ENCODE measurements around the gene FCHO2. TPM values are rescaled to one million over a fixed set of nuclear protein-coding genes. Genes with fewer than 3 reads are reported as not detected.
"Not testable (repeated sequence)": the region's sequence is repeated elsewhere in the genome, so short reads cannot be mapped to it uniquely, and the experiment has no call there.

The FCHO2 gene
- total RNA-seq, 1 experiment from 2014 or later: 14.9 TPM

DNA sequence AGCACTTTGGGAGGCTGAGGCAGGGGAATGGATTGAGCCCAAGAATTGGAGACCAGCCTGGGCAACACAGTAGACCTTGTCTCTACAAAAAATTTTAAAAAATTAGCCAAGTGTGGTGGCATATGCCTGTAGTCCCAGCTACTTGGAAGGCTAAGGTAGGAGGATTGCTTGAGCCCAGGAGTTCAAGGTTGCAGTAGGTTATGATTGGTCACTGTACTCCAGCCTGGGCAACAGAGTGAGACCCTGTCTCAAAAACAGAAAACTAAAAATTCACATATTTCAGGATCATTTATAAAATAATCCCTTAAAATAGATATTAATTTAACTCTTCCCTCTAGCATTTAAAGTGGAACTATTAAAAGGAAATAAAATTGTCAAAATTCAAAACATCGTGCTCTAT lies 3.4 kb downstream of the FCHO2 start:
- Mint-ChIP-seq H3K4me1 (peaks cover 22% of the 10 kb centered on the region), H3K4me3 (no peak overlapping the region), H3K36me3 (no peaks in the 10 kb centered on the region), H3K27me3 (ENCODE audit: low read depth) (no peaks in the 10 kb centered on the region; the same call in 1 of the 2 replicates), H3K27ac (no peak overlapping the region), H3K9me3 (no peaks in the 10 kb centered on the region)
- POLR2A ChIA-PET: no interaction called here
- CTCF ChIA-PET: no interaction called here
- ATAC-seq (no peak), DNase-seq (ENCODE audit: low spot score) (no peak)
- no peak for TF ChIP-seq MXD4 (CRISPR knock-in tag; IDR thresholded peaks at IDR 0.05; ENCODE audit: borderline replicate concordance)
- TF ChIP-seq, protein P1, sequence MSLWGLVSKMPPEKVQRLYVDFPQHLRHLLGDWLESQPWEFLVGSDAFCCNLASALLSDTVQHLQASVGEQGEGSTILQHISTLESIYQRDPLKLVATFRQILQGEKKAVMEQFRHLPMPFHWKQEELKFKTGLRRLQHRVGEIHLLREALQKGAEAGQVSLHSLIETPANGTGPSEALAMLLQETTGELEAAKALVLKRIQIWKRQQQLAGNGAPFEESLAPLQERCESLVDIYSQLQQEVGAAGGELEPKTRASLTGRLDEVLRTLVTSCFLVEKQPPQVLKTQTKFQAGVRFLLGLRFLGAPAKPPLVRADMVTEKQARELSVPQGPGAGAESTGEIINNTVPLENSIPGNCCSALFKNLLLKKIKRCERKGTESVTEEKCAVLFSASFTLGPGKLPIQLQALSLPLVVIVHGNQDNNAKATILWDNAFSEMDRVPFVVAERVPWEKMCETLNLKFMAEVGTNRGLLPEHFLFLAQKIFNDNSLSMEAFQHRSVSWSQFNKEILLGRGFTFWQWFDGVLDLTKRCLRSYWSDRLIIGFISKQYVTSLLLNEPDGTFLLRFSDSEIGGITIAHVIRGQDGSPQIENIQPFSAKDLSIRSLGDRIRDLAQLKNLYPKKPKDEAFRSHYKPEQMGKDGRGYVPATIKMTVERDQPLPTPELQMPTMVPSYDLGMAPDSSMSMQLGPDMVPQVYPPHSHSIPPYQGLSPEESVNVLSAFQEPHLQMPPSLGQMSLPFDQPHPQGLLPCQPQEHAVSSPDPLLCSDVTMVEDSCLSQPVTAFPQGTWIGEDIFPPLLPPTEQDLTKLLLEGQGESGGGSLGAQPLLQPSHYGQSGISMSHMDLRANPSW (CRISPR knock-in tag; conservative IDR thresholded peaks at IDR 0.05; ENCODE audit: low read depth): no peak
- TF ChIP-seq, protein P2, sequence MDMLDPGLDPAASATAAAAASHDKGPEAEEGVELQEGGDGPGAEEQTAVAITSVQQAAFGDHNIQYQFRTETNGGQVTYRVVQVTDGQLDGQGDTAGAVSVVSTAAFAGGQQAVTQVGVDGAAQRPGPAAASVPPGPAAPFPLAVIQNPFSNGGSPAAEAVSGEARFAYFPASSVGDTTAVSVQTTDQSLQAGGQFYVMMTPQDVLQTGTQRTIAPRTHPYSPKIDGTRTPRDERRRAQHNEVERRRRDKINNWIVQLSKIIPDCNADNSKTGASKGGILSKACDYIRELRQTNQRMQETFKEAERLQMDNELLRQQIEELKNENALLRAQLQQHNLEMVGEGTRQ (CRISPR knock-in tag; IDR thresholded peaks at IDR 0.05): no peak
- 0 out of 2 replicates have a peak, but pooled peaks have one; percentile 20 for TF ChIP-seq ZNF121 (CRISPR knock-in tag; IDR thresholded peaks at IDR 0.05)
- no peak for TF ChIP-seq ZNF396 (CRISPR knock-in tag; IDR thresholded peaks at IDR 0.05; ENCODE audit: borderline replicate concordance)
- no peak for TF ChIP-seq ZNF512 (CRISPR knock-in tag; IDR thresholded peaks at IDR 0.05; ENCODE audit: borderline replicate concordance)

DNA sequence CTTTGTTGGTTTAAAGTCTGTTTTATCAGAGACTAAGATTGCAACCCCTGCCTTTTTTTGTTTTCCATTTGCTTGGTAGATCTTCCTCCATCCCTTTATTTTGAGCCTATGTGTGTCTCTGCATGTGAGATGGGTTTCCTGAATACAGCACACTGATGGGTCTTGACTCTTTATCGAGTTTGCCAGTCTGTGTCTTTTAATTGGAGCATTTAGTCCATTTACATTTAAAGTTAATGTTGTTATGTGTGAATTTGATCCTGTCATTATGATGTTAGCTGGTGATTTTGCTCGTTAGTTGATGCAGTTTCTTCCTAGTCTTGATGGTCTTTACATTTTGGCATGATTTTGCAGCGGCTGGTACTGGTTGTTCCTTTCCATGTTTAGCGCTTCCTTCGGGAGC lies 18.6 kb downstream of the FCHO2 start:
- POLR2A ChIA-PET; H3K4me1 Mint-ChIP-seq; H3K9me3 Mint-ChIP-seq; ATAC-seq; H3K36me3 Mint-ChIP-seq; H3K27me3 Mint-ChIP-seq (ENCODE audit: low read depth); H3K4me3 Mint-ChIP-seq; H3K27ac Mint-ChIP-seq; CTCF ChIA-PET; DNase-seq (ENCODE audit: low spot score): not testable (repeated sequence)

- CTCF ChIA-PET: interaction anchor here (0.6 to 1.4 kb wide), 2 partner anchors 21 to 101 kb away, joined by 3 read pairs; partner anchors contain the start of gene FCHO2
- H3K27ac Mint-ChIP-seq; POLR2A ChIA-PET; H3K4me1 Mint-ChIP-seq; H3K4me3 Mint-ChIP-seq; DNase-seq (ENCODE audit: low spot score); H3K9me3 Mint-ChIP-seq; H3K36me3 Mint-ChIP-seq; H3K27me3 Mint-ChIP-seq (ENCODE audit: low read depth); ATAC-seq: not testable (repeated sequence)
Measured at GRCh38 chr5:72976810-72977209, 21.0 kb downstream of the FCHO2 start.

DNA sequence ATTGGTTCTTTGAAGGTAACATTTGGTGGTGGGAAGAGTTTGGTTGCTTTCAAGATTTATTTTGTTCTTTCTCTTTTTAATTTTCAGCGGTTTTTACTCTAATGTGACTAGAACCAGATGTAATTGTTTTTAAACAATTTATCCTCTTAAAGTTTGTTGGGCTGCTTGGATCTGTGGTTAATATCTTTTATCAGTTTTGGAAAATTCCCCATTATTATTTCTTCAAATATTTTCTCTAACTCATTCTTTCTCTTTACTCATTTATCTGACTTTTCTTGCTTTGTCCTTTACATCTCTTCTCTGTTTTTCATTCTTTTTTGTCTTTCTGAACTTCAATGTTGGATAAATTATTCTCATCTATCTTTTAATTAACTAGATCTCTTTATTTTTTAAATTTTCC lies 29.9 kb downstream of the FCHO2 start:
- ChIA-PET POLR2A (interaction anchor here (0.5 kb wide), 1 partner anchor 1011 kb away, joined by 3 read pairs; no protein-coding TSS in a partner anchor), CTCF (no interaction called here)
- no peak for TF ChIP-seq SP1 (CRISPR knock-in tag; conservative IDR thresholded peaks at IDR 0.05)
- no peak for TF ChIP-seq RELA (CRISPR knock-in tag; IDR thresholded peaks at IDR 0.05; ENCODE audit: borderline replicate concordance)
- no peak for TF ChIP-seq ESRRA (CRISPR knock-in tag; IDR thresholded peaks at IDR 0.05; ENCODE audit: borderline replicate concordance)
- no peak for TF ChIP-seq ZNF425 (CRISPR knock-in tag; conservative IDR thresholded peaks at IDR 0.05)
- TF ChIP-seq ZNF671 (CRISPR knock-in tag; IDR thresholded peaks at IDR 0.05): no peak
- no peak for TF ChIP-seq ATF6 (CRISPR knock-in tag; IDR thresholded peaks at IDR 0.05)
- no peak for TF ChIP-seq FOXK1 (CRISPR knock-in tag; IDR thresholded peaks at IDR 0.05)
- TF ChIP-seq, protein P2 (CRISPR knock-in tag; IDR thresholded peaks at IDR 0.05): no peak
- no peaks in the 10 kb centered on the region for H3K9me3 Mint-ChIP-seq
- DNase-seq (ENCODE audit: low spot score) (no peak), ATAC-seq (no peak)
- H3K27me3 Mint-ChIP-seq (ENCODE audit: low read depth): no peaks in the 10 kb centered on the region
- H3K27ac Mint-ChIP-seq: no peak overlapping the region
- peaks cover 3% of the 10 kb centered on the region; the same call in 1 of the 2 replicates for H3K36me3 Mint-ChIP-seq
- no peaks in the 10 kb centered on the region for H3K4me1 Mint-ChIP-seq
- no peak overlapping the region for H3K4me3 Mint-ChIP-seq
